SK-N-SH (cell line): ENCODE results near the gene ATG16L1. TPM values are rescaled to one million over a fixed set of nuclear protein-coding genes. Genes with fewer than 3 reads are reported as not detected.

Experiments
- CTCF ChIA-PET: fragments of 300-600, 350-600 bp; formaldehyde crosslinking; extraction: SDS; loops from one replicate; lab custom pipeline; 2021; lab: Yijun Ruan, JAX
- POLR2A ChIA-PET: fragments of 350-600 bp; sonication (Branson Sonifier 250); formaldehyde crosslinking; extraction: SDS; loops from one replicate; lab custom pipeline; 2020; ENCODE audit warnings: antibody characterized with exemption, inconsistent platforms; lab: Yijun Ruan, JAX
- DNase-seq: peaks from one replicate; pipeline ENCODE4 v3.0.0; 2012
- H2AFZ ChIP-seq: fragments of 200-600 bp; sonication (generic); 2 replicates; pipeline ENCODE4 v1.8.1; 2016; ENCODE audit warnings: antibody characterized with exemption, mild to moderate bottlenecking, low read depth
- H3F3A ChIP-seq: fragments of 200-600 bp; sonication (generic); replicated peaks from 2 replicates; pipeline ENCODE3; 2016; ENCODE audit warnings: antibody characterized with exemption, mild to moderate bottlenecking; ENCODE audit not compliant: insufficient read depth
- H3K27ac ChIP-seq, 2 experiments: fragments of 200-500 bp in 1 of 2; fragments of 200-600 bp in 1 of 2; sonication (Bioruptor generic) in 1 of 2; sonication (generic), shearing (Covaris generic) in 1 of 2; 2 replicates each; pipeline versions ENCODE4 v1.5.1 to v1.6.1; 2014 to 2016; ENCODE audit warnings: low read depth in 2 of 2, inconsistent platforms in 1 of 2, low read length in 1 of 2, mild to moderate bottlenecking in 1 of 2, mixed read lengths in 1 of 2
- H3K27me3 ChIP-seq: fragments of 200-600 bp; sonication (generic), shearing (Covaris generic); 2 replicates; pipeline ENCODE4 v1.6.1; 2016; ENCODE audit warnings: mixed run types; ENCODE audit not compliant: insufficient read depth
- H3K36me3 ChIP-seq, 2 experiments: fragments of 200-500 bp in 1 of 2; fragments of 200-600 bp in 1 of 2; sonication (Bioruptor generic) in 1 of 2; sonication (generic) in 1 of 2; replicated peaks in 1 of 2; 2 replicates each; pipeline versions ENCODE3 to v1.5.1; 2014 to 2016; ENCODE audit warnings: low read length in 1 of 2, mild to moderate bottlenecking in 1 of 2; ENCODE audit not compliant: insufficient read depth in 2 of 2, control insufficient read depth in 1 of 2
- H3K4me1 ChIP-seq, 2 experiments: fragments of 200-500 bp in 1 of 2; fragments of 200-600 bp in 1 of 2; sonication (Bioruptor generic) in 1 of 2; sonication (generic), shearing (Covaris generic) in 1 of 2; 2 replicates each; pipeline versions ENCODE4 v1.5.1 to v1.6.1; 2014 to 2016; ENCODE audit warnings: low read depth in 1 of 2, low read length in 1 of 2, mixed run types in 1 of 2; ENCODE audit not compliant: insufficient read depth in 2 of 2, control insufficient read depth in 1 of 2
- H3K4me2 ChIP-seq: fragments of 200-600 bp; sonication (generic), shearing (Covaris generic); 2 replicates; pipeline ENCODE4 v1.6.1; 2017; ENCODE audit warnings: mixed run types
- H3K4me3 ChIP-seq, 2 experiments: fragments of 200-500 bp in 1 of 2; fragments of 200-600 bp in 1 of 2; sonication (Bioruptor generic) in 1 of 2; sonication (generic), shearing (Covaris generic) in 1 of 2; 2 replicates each; pipeline versions ENCODE4 v1.5.1 to v1.8.1; 2014 to 2016; ENCODE audit warnings: low read depth in 2 of 2, inconsistent platforms in 1 of 2, low read length in 1 of 2, mild to moderate bottlenecking in 1 of 2, mixed read lengths in 1 of 2, moderate library complexity in 1 of 2
- H3K79me2 ChIP-seq: fragments of 200-600 bp; sonication (generic); 2 replicates; pipeline ENCODE4 v1.8.1; 2017; ENCODE audit warnings: mild to moderate bottlenecking; ENCODE audit not compliant: insufficient read depth
- H3K9ac ChIP-seq: fragments of 200-600 bp; sonication (generic); 2 replicates; pipeline ENCODE4 v1.6.1; 2017; ENCODE audit warnings: mixed run types
- H3K9me2 ChIP-seq: fragments of 200-600 bp; sonication (generic); 2 replicates; pipeline ENCODE4 v1.6.1; 2017; ENCODE audit warnings: mixed run types
- H3K9me3 ChIP-seq: fragments of 200-600 bp; sonication (generic); 2 replicates; pipeline ENCODE4 v1.6.1; 2017; ENCODE audit warnings: mixed run types, mild to moderate bottlenecking, moderate library complexity
- H4K20me1 ChIP-seq: fragments of 200-600 bp; sonication (generic); 2 replicates; pipeline ENCODE4 v1.6.1; 2017; ENCODE audit warnings: mild to moderate bottlenecking, mixed run types; ENCODE audit not compliant: insufficient read depth
- EZH2phosphoT487 ChIP-seq: fragments of 200-600 bp; sonication (generic); IDR thresholded peaks from 2 replicates; pipeline ENCODE4 v1.6.1; 2017; ENCODE audit warnings: low read depth, mixed run types, mild to moderate bottlenecking, antibody characterized with exemption, moderate library complexity, borderline replicate concordance
- FOSL2 ChIP-seq: IDR thresholded peaks from 2 replicates; pipeline ENCODE4 v1.4.0; 2012; ENCODE audit warnings: low read depth, mild to moderate bottlenecking, moderate library complexity, borderline replicate concordance
- FOXJ3 ChIP-seq: sonication (generic); formaldehyde crosslinking; IDR thresholded peaks from 2 replicates; pipeline ENCODE4 v1.5.1; 2020; ENCODE audit warnings: mild to moderate bottlenecking, missing genetic modification reagents
- NRF1 ChIP-seq: IDR thresholded peaks from 2 replicates; pipeline ENCODE4 v1.6.1; 2012; ENCODE audit warnings: low read depth, mild to moderate bottlenecking, low read length
- POLR2AphosphoS5 ChIP-seq: IDR thresholded peaks from 2 replicates; pipeline ENCODE4 v1.6.1; 2012; ENCODE audit warnings: low read depth, low read length
- RCOR1 ChIP-seq: fragments of 150-350 bp; IDR thresholded peaks from 2 replicates; pipeline ENCODE4 v1.6.1; 2017; ENCODE audit warnings: antibody characterized with exemption, low read length
- REST ChIP-seq: IDR thresholded peaks from 2 replicates; pipeline ENCODE4 v1.6.1; 2012; ENCODE audit warnings: mild to moderate bottlenecking, low read depth, low read length, moderate library complexity
- TAF1 ChIP-seq: IDR thresholded peaks from 2 replicates; pipeline ENCODE4 v1.6.1; 2012; ENCODE audit warnings: low read depth, mild to moderate bottlenecking, low read length, moderate library complexity, borderline replicate concordance
- TEAD4 ChIP-seq: IDR thresholded peaks from 2 replicates; pipeline ENCODE4 v1.4.0; 2012; ENCODE audit warnings: mild to moderate bottlenecking, borderline replicate concordance; ENCODE audit not compliant: insufficient read depth
- USF2 ChIP-seq: fragments of 150-350 bp; IDR thresholded peaks from 2 replicates; pipeline ENCODE4 v1.6.1; 2017; ENCODE audit warnings: antibody characterized with exemption, low read length, low read depth, borderline replicate concordance
- WGBS: methylation state at CpG from one replicate; pipeline ENCODE4 v1.1.6; 2017; ENCODE audit warnings: low lambda C conversion rate; 5-methylcytosine and 5-hydroxymethylcytosine counted together
- polyA plus RNA-seq, 3 experiments: library from polyadenylated mRNA; depleted of rRNA; stranded (reverse); fragments of >200 nt; gene quantifications; 2 replicates each; pipeline ENCODE4 v1.2.3, GENCODE V29; 2012
- TF ChIP-seq, protein P1 (sequence below): IDR thresholded peaks from 2 replicates; pipeline ENCODE4 v1.4.0; 2012; ENCODE audit warnings: low read depth, borderline replicate concordance
- TF ChIP-seq, protein P2 (sequence below): fragments of 200-600 bp; sonication (generic); IDR thresholded peaks from 2 replicates; pipeline ENCODE4 v1.6.1; 2017; ENCODE audit warnings: antibody characterized with exemption, mild to moderate bottlenecking, moderate library complexity
- TF ChIP-seq, protein P3 (sequence below): IDR thresholded peaks from 2 replicates; pipeline ENCODE4; 2012

The ATG16L1 gene
- polyA plus RNA-seq, 1 of the 3 experiments (the other 2 are of a cell fraction) = 22.2 TPM

DNA sequence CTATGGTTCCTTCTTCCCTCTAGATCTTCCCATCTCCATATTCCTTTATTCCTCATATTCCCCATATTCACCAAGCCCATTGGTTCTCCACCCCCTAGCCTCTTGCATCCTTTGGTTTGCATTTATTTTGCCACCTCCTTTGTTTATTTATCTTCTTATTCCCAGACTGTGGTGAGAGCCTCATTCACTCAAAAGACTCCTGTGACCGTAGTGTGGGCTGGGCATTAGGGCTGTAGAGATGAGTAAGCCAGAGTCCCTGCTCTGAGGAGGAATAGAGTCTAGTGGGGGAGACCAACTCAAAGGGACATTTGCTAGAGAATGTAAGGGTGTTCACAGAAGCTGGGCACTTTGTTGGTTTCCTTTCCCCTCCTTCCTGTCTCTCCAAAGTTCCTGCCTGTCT, 8.3 kb downstream of the ATG16L1 start:
- no peak overlapping the region for H2AFZ ChIP-seq
- H3K36me3 ChIP-seq = peaks cover 49 to 73% of the 10 kb centered on the region in 2 experiments
- H3K9ac ChIP-seq = no peak overlapping the region
- H3K9me2 ChIP-seq = no peaks in the 10 kb centered on the region
- 96% methylated on average over 1 of the region's 1 CpG for WGBS
- ChIA-PET CTCF (interaction anchor here (1.0 kb wide), 1 partner anchor 184 kb away, joined by 3 read pairs; no protein-coding TSS in a partner anchor), POLR2A (no interaction called here)
- H3K27me3 ChIP-seq = no peaks in the 10 kb centered on the region
- peaks cover 63% of the 10 kb centered on the region for H3K79me2 ChIP-seq
- no peak overlapping the region for H3K4me2 ChIP-seq
- TF ChIP-seq REST = no peak
- no peak for DNase-seq
- no peaks in the 10 kb centered on the region for H3K4me1 ChIP-seq
- peaks cover 6% of the 10 kb centered on the region; the same call in 1 of the 2 replicates for H4K20me1 ChIP-seq
- H3K27ac ChIP-seq = no peak overlapping the region
- H3K4me3 ChIP-seq = no peak overlapping the region
- no peaks in the 10 kb centered on the region for H3F3A ChIP-seq
- no peaks in the 10 kb centered on the region for H3K9me3 ChIP-seq

- no peaks in the 10 kb centered on the region for H3F3A ChIP-seq
- 95% methylated on average over 5 of the region's 5 CpGs for WGBS
- H4K20me1 ChIP-seq = peaks cover 1% of the 10 kb centered on the region; the same call in 1 of the 2 replicates
- no peaks in the 10 kb centered on the region for H3K9me2 ChIP-seq
- H2AFZ ChIP-seq = no peak overlapping the region
- peaks cover 57 to 79% of the 10 kb centered on the region in 2 experiments for H3K36me3 ChIP-seq
- no peak overlapping the region for H3K9ac ChIP-seq
- no peaks in the 10 kb centered on the region for H3K27me3 ChIP-seq
- H3K4me1 ChIP-seq = no peaks in the 10 kb centered on the region
- ChIA-PET POLR2A (no interaction called here), CTCF (no interaction called here)
- no peak for DNase-seq
- peaks cover 54% of the 10 kb centered on the region for H3K79me2 ChIP-seq
- H3K4me2 ChIP-seq = no peak overlapping the region
- no peak overlapping the region for H3K27ac ChIP-seq
- no peak overlapping the region for H3K4me3 ChIP-seq
- H3K9me3 ChIP-seq = no peaks in the 10 kb centered on the region
- TF ChIP-seq EZH2phosphoT487 = no peak
- no peak for TF ChIP-seq NRF1
- no peak for TF ChIP-seq TAF1
- TF ChIP-seq FOSL2 = no peak
- TF ChIP-seq FOXJ3 (CRISPR knock-in tag) = no peak
- TF ChIP-seq POLR2AphosphoS5 = no peak
- no peak for TF ChIP-seq TEAD4
- TF ChIP-seq, protein P1, sequence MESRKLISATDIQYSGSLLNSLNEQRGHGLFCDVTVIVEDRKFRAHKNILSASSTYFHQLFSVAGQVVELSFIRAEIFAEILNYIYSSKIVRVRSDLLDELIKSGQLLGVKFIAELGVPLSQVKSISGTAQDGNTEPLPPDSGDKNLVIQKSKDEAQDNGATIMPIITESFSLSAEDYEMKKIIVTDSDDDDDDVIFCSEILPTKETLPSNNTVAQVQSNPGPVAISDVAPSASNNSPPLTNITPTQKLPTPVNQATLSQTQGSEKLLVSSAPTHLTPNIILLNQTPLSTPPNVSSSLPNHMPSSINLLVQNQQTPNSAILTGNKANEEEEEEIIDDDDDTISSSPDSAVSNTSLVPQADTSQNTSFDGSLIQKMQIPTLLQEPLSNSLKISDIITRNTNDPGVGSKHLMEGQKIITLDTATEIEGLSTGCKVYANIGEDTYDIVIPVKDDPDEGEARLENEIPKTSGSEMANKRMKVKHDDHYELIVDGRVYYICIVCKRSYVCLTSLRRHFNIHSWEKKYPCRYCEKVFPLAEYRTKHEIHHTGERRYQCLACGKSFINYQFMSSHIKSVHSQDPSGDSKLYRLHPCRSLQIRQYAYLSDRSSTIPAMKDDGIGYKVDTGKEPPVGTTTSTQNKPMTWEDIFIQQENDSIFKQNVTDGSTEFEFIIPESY = no peak
- TF ChIP-seq USF2 = no peak
- TF ChIP-seq, protein P2, sequence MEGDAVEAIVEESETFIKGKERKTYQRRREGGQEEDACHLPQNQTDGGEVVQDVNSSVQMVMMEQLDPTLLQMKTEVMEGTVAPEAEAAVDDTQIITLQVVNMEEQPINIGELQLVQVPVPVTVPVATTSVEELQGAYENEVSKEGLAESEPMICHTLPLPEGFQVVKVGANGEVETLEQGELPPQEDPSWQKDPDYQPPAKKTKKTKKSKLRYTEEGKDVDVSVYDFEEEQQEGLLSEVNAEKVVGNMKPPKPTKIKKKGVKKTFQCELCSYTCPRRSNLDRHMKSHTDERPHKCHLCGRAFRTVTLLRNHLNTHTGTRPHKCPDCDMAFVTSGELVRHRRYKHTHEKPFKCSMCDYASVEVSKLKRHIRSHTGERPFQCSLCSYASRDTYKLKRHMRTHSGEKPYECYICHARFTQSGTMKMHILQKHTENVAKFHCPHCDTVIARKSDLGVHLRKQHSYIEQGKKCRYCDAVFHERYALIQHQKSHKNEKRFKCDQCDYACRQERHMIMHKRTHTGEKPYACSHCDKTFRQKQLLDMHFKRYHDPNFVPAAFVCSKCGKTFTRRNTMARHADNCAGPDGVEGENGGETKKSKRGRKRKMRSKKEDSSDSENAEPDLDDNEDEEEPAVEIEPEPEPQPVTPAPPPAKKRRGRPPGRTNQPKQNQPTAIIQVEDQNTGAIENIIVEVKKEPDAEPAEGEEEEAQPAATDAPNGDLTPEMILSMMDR = no peak
- TF ChIP-seq, protein P3, sequence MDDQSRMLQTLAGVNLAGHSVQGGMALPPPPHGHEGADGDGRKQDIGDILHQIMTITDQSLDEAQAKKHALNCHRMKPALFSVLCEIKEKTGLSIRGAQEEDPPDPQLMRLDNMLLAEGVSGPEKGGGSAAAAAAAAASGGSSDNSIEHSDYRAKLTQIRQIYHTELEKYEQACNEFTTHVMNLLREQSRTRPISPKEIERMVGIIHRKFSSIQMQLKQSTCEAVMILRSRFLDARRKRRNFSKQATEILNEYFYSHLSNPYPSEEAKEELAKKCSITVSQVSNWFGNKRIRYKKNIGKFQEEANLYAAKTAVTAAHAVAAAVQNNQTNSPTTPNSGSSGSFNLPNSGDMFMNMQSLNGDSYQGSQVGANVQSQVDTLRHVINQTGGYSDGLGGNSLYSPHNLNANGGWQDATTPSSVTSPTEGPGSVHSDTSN = no peak
- TF ChIP-seq RCOR1 = no peak
Measured at GRCh38 chr2:233260661-233261060, 9.2 kb downstream of the ATG16L1 start.
